GM18519 (cell line): ENCODE results near the gene GFOD2.
A peak's percentile ranks its signal among the peaks of the same experiment; 100 is the strongest.

Source experiments
- ATAC-seq: cut with Tn5 transposase; IDR thresholded peaks from one replicate; pipeline ENCODE4 v1.9.1; 2021; ENCODE audit warnings: mild to moderate bottlenecking, moderate library complexity; ENCODE audit not compliant: unreplicated experiment, low FRiP score

Gene GFOD2

DNA sequence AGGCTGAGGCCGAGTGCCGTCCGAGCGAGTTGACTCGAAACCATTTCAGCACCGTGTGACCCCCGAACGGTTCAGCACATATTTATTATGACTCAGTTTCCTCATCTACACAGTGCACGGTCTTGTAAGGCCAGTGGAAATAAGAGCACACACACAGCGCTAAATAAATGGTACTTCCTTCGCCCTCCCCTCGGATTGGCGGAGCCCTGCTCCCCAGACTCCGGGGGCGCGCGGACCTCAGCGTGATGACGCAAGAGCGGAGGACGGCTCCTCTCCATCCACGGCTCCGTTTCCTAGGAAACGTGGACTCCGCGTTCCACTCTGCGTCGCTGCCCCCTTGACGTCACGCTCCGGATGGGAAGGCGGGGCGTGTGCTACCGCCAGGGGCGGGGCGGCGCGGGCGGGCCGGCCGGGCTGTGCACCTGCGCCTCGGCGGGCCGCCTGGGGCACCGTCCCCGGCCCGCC lies 58.5 kb downstream of the GFOD2 start, which contains the start of gene PARD6A:
Gene PARD6A, plus strand, starts transcription at position 397 of the 465 bp plus-strand sequence. CDS start 79 bp downstream, outside the sequence.
- ATAC-seq = peak; percentile 47

DNA sequence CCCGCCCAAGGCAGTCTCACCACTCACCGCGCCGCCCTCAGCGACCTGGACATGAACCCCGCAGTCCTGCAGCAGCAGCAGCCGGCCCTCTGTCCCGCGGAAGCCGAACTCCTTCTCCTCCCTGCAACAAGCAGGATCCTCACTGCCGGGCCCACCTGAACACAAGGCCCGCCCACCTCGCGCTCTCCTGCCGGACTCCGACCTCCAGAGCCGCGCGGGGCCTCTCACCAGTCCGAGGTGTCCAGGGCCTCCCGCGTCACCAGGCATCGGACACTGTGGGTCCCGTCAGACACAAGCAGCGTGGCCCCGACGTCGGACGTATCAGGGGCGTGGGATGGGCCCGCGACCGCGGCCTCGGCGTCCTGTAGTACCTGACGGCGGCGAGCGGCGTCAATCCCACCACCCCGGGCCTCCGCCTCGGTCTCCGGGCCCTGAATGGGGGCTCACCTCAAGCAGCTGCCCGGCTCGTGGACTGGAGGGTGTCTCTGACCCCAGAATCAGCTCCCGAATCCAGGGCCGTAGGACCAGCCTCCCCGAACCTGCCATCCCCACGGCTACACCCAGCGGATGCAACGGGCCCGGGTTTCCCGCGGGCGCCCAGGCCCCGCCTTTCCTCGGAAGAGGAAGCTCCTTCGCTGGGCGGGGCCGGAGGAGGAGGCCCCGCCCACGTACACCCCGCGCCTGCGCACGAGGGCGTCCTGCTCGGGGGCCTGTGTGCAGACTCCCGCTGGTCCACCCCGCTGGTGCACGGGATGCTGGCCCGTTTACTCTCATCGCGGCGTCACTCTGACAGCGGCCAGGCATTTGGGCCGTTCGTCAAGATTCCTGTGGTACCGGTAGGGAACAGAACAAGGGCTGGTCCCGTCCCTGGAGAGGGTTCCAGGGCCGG lies 59.2 kb downstream of the GFOD2 start, which contains the start of gene ACD:
Gene ACD, minus strand, starts transcription at position 586 of the 889 bp plus-strand sequence. Its CDS starts 40 bp downstream, at position 546.
- ATAC-seq = peak; percentile 39

DNA sequence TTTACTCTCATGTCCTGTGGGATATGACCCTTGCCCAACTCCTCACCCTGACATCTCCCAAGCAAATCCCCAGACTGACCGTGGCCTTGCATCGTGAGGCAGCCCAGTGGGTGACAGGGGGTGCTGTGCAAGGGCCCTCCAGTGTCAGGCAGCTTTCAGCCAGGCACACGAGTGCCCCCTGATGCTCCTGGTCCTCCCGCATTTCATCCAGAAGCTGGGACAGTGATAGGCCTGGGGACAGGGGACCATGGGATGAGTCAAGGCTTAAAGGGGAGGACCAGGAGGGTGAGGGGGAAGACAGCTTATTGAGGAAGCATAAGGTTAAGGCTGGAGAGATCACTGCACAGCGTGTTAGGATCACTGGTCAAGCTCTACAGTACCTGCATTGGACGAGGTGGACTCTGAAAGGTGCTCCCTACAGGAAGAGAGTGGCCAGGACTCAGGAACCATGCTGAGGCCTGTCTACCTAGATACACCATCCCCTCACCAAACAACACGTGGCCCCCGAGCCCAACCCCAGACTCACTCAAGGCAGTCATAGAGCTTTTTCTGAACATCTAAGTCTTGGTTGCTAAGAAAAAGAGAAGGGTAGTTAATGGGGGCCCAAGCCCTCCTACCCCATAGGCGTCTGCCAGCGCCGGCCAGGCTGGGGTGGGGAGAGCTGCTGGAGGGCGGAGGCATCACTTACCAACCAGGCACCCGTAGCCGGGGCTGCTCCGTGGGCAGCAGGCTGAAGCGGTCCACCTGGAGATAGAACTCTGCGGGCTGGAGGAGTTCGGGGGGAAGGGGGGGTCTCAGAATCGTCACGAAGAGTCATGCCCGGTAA lies 60.1 kb downstream of the GFOD2 start:
- ATAC-seq = no peak

GRCh38 chr16:67657751-67658518 lies 61.2 kb downstream of the GFOD2 start:
- no peak for ATAC-seq

DNA sequence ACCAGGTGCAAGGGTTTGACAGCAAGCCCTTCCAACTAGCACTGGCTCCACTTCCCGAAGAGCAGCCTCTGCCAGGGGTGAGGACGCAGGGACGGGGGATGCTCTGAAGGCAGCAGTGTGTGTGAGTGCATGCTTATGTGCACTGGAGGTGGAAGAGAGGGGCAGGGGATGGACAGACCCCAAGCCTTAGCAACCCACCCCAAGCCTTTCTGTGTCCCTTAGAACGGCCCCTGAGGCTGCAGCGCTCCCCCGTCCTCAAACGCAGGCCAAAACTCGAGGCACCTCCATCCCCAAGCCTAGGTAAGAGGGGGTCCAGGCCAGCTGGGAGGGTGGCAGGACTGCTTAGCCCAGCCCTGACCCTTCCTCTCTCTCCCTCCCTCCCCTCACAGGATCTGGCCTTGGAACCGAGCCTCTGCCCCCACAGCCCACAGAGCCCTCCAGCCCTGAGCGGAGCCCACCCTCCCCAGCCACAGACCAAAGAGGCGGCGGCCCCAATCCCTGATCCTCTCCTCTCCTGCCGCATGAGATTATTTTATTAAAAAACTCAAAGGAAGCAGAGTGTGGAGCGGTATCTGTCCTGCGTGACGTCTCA lies 62.0 kb downstream of the GFOD2 start:
- no peak for ATAC-seq

GRCh38 chr16:67656344-67657016 lies 62.6 kb downstream of the GFOD2 start:
- no peak for ATAC-seq

GRCh38 chr16:67655363-67655762 lies 63.8 kb downstream of the GFOD2 start:
- ATAC-seq = no peak

DNA sequence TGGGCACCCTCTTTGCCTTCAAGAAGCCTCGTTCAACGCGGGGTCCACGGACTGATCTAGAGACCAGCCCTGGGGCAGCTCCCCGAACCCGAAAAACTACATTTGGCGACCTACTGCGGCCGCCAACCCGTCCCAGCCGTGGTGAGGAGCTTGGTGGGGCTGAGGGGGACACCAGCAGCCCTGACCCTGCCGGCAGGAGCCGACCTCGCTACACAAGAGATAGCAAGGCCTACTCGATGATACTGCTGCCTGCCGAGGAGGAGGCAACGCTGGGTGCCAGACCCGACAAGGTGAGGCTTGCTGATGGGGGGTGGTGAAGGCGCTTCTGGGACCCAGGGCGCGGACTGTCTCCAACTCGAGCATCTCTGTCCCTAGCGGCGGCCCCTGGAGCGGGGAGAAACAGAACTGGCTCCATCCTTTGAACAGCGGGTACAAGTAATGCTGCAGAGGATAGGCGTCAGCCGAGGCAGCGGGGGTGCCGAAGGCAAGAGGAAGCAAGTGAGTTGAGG lies 64.7 kb downstream of the GFOD2 start:
- no peak for ATAC-seq

- ATAC-seq = no peak
Observed at GRCh38 chr16:67653789-67654402, 65.2 kb downstream of the GFOD2 start.

DNA sequence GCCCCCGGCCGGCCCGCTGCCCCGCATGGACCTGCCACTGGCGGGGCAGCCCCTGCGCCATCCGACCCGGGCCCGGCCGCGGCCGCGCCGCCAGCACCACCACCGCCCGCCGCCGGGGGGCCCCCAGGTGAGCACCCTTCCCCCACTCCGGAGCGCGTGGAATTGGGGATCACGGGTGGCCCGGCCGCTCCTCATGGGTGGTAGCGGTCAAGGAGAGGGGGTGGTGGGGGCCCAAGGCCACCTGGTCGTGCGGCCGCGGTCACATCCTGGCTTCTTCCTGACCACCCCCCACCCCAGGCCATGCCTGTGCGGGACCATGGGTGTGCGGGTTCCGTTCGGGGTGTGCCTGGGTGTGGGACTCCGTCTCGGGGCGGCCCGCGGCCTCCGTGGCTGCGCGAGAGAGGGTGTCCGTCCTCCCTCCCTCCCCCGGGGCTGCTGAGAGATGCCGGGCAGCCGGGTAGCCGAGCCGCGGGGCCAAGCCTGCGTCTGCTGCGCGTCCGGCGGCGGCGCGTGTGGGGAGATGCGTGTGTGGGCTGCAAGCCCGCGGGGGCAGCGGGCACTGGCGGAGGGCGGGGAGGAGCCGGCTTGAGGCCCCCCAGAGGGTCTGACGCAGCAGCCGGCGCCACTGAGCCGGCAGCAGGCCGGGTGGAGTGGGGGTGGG lies 65.9 kb downstream of the GFOD2 start:
- no peak for ATAC-seq

DNA sequence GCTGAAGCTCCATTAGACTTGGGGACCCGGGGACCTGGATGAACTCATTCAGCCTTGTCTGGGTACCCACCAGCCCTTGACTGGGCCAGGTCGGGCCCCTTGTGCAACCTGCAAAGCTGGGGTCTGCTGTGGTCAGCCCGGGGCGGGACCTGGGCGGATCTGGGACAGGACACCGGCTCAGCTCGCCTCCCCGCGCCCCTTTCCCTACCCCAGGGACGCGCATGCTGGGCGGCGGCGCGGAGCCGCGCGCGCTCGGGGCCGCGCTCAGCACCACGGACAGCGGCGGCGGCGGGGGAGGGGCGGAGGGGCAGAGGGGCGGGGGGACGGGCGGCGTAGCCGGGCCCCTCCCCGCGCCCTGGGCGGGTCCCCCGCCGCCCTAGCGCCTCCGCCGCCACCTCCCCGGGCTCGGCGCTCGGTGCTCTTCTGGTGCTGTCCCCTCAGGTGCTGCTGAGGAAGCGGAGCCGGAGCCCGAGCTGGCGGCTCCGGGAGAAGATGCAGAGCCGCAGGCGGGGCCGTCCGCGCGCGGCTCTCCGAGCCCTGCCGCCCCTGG lies 66.5 kb downstream of the GFOD2 start:
- ATAC-seq = no peak

- ATAC-seq = no peak
Observed at GRCh38 chr16:67651847-67652246, 67.3 kb downstream of the GFOD2 start.

DNA sequence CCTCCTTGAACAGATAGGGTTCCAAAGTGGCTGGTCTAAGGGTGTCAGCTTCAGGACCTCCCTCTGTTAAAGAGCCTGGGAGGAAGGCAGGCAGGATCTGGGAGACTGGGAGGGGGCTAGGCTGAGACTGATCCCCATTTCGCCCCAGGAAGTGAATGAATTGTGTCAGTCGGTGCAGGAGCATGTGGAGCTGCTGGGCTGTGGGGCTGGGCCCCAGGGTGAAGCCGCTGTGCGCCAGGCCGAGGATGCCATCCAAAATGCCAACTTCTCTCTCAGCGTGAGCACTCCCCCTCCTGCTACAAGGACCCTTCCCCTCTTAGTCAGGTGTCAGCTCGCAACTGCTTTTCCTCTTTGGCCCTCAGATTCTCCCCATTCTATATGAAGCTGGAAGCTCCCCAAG lies 68.1 kb downstream of the GFOD2 start:
- no peak for ATAC-seq

DNA sequence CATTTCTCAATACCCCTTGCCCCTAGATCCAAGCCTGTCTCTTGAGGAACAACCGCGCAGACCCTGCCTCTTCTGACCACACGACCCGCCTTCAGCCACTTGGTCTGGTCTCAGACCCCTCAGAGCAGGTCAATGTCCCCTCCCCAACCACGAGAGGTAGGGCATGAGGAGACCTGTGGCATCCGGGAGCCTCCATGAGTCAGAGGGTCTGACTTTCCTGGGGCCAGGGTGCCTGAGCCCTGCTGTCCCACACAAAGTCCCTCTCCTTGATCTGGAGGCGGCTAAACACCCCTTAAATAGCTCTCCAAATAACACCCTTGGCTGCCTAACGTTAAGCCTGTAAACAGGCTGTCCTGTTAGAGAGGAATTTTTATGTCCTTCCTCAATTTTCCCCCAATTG lies 69.1 kb downstream of the GFOD2 start:
- no peak for ATAC-seq

GRCh38 chr16:67649494-67649931 lies 69.6 kb downstream of the GFOD2 start:
- ATAC-seq = no peak

GRCh38 chr16:67648764-67649407 lies 70.2 kb downstream of the GFOD2 start:
- no peak for ATAC-seq

DNA sequence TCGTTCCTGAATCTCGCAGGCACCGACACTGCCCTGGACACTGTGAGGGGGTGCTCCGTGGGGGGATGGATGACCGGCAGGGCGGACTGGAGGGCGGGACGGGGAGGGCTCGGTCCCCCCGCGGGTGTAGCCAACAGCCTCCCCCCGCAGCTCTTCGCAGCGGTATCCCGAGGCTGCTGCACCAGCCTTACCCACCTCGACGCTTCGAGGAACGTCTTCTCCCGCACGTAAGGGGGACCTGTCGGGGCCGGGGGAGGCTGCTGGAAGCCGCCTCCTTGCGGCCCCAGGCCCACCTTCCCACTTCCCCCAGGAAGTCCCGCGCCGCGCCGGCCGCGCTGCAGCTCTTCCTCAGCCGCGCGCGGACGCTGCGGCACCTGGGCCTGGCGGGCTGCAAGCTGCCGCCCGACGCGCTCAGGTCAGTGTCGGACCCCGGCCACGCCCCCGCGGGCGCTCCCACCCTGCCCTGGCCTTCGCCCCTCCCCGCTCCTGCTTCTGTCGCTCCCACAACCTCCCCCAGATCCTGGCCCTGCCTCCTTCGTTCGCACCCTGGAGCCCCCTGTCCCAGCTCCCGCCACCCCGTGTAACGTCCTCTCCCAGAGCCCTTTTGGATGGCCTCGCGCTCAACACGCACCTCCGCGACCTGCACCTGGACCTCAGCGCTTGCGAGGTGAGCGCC lies 70.9 kb downstream of the GFOD2 start:
- ATAC-seq = no peak
